Progenitor cell of endocrine pancreas (in vitro differentiated cells): Measurements from ENCODE around the gene SAA4. TPM values are rescaled to one million over a fixed set of nuclear protein-coding genes. Genes with fewer than 3 reads are reported as not detected.

ENCODE experiments used
- DNase-seq: peaks from one replicate; pipeline ENCODE4 v3.0.0; 2021; ENCODE audit warnings: low spot score; ENCODE audit not compliant: unreplicated experiment
- H3K27ac Mint-ChIP-seq: 2 replicates; pipeline ENCODE4 v1.8.0; 2021; ENCODE audit warnings: mild to moderate bottlenecking, moderate library complexity, mixed read lengths
- H3K27me3 Mint-ChIP-seq: 2 replicates; pipeline ENCODE4 v1.8.0; 2021; ENCODE audit warnings: mixed read lengths
- H3K36me3 Mint-ChIP-seq: 2 replicates; pipeline ENCODE4 v1.8.0; 2022; ENCODE audit warnings: mixed read lengths; ENCODE audit not compliant: insufficient read depth
- H3K4me1 Mint-ChIP-seq: 2 replicates; pipeline ENCODE4 v1.8.0; 2021; ENCODE audit warnings: low read depth, mixed read lengths
- H3K4me3 Mint-ChIP-seq: 2 replicates; pipeline ENCODE4 v1.8.0; 2021; ENCODE audit warnings: low read depth, mild to moderate bottlenecking, moderate library complexity, mixed read lengths
- H3K9me3 Mint-ChIP-seq: 2 replicates; pipeline ENCODE4 v1.8.0; 2021; ENCODE audit warnings: low read depth, mixed read lengths
- CTCF ChIP-seq: fragments of 200-600 bp; sonication (generic); IDR thresholded peaks from one replicate; pipeline ENCODE4 v1.5.0; 2021; ENCODE audit warnings: antibody characterized with exemption, mild to moderate bottlenecking; ENCODE audit not compliant: unreplicated experiment
- total RNA-seq: library from RNA; stranded (reverse); gene quantifications from 2 replicates; pipeline ENCODE4 v1.2.1, GENCODE V29; 2021

The SAA4 gene
- total RNA-seq, 1 donor from 2014 or later = not detected

DNA sequence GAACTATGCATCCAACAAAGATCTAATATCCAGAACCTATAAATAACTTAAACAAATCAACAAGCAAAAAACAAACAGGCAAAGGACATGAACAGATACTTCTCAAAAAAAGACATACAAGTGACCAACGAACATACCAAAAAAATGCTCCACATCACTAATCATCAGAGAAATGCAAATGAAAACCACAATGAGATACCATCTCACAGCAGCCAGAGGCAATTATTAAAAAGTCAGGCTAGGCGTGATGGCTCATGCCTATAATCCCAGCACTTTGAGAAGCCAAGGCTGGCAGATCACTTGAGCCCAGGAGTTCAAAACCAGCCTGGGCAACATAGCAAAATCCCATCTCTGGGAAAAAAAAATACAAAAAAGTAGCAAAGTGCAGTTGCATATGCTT lies 10.7 kb downstream of the SAA4 start:
- peaks cover 3% of the 10 kb centered on the region for H3K9me3 Mint-ChIP-seq
- H3K27me3 Mint-ChIP-seq = peaks cover 5% of the 10 kb centered on the region
- DNase-seq = no peak
- H3K36me3 Mint-ChIP-seq = no peaks in the 10 kb centered on the region
- H3K27ac Mint-ChIP-seq = no peak overlapping the region
- TF ChIP-seq CTCF = no peak
- no peak overlapping the region for H3K4me3 Mint-ChIP-seq
- H3K4me1 Mint-ChIP-seq = no peaks in the 10 kb centered on the region

GRCh38 chr11:18223591-18224387 lies 12.8 kb downstream of the SAA4 start:
- Mint-ChIP-seq H3K27ac (no peak overlapping the region), H3K27me3 (peaks cover 12% of the 10 kb centered on the region), H3K4me1 (no peaks in the 10 kb centered on the region), H3K36me3 (no peaks in the 10 kb centered on the region), H3K9me3 (peaks cover 7% of the 10 kb centered on the region), H3K4me3 (no peak overlapping the region)
- TF ChIP-seq CTCF = no peak
- DNase-seq = no peak

DNA sequence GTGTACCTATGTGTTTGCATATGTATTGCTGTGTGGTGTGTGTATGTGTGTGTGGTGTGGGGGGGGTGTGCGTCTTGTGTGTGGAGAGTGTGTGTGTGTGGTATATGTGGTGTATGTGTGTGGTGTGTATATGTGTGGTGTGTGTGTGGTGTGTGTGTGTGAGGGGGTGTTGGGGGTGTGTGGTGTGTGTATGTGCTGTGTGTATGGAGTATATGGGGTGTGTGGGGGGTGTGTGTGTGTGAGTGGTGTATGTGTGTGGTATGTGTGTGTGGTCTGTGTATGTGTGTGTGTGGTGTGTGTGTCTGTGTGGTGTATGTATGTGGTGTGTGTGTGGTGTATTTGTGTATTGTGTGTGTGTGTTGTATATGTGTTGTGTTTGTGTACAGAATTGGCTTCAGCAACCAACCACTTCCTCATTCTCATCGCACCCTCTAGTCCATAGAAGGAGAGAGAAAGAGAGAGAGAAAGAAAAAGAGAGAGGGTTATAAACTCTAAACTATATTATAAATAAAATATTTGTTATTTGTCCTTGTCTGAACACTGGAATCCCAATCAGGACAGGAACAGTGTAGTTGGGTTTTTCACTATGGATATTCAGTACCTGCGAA lies 13.7 kb downstream of the SAA4 start:
- Mint-ChIP-seq H3K4me3 (no peak overlapping the region), H3K27me3 (peaks cover 18% of the 10 kb centered on the region), H3K36me3 (no peaks in the 10 kb centered on the region), H3K4me1 (no peaks in the 10 kb centered on the region), H3K9me3 (peaks cover 7% of the 10 kb centered on the region), H3K27ac (no peak overlapping the region)
- DNase-seq = no peak
- TF ChIP-seq CTCF = no peak

DNA sequence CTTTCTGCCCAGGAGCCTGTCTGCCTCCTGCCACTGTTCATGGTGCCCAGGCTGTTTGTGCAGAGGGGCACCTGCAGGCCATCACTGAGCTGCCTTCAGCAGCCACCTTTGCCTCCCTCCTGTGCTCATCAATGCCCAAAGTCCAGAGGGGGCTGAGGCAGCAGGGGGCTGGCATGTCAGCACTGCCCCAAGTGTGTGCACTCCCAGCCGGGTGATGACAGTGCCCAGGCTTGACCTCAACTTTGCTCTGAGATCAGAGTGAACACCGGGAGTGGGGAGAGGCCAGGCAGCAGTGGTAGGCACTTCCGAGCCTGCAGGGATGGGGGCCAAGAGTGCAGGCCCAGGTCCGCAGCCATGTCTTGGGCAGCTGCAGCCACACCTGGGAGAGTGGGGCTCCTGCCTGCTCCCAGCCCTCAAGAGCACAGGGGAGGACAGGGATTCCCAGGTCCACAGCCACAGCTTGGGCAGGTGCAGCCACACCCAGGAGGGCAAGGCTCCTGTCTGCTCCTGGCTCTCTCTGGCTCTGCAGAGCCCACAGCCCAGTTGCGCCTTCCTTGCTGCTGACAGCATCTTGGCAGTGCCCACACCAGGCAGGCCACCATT lies 15.2 kb downstream of the SAA4 start:
- Mint-ChIP-seq H3K27me3 (peaks cover 24% of the 10 kb centered on the region), H3K4me3 (no peak overlapping the region), H3K4me1 (no peaks in the 10 kb centered on the region), H3K36me3 (no peaks in the 10 kb centered on the region), H3K27ac (no peak overlapping the region), H3K9me3 (peaks cover 7% of the 10 kb centered on the region)
- DNase-seq = no peak
- no peak for TF ChIP-seq CTCF

DNA sequence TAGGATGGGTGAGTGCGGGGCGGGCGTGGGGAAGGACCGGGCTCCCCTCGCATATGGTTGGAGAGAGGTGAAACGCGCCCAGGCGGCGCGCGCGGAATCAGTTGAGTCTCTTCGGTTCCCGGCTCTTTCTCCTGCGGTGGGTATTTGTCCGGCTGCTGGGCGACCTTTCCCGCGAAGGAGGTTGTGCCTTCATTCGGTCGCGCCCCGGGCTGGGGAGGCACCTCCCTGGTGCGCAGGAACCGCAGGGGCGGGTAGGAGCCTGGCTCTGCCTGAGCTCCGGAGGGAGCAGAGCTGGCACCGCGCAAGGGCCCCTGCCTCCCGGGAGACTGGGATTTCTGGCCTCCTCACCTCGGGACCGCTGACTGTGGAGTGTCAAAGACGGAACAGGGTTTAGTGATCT lies 27.5 kb downstream of the SAA4 start:
- no peak overlapping the region for H3K4me3 Mint-ChIP-seq
- H3K9me3 Mint-ChIP-seq = no peaks in the 10 kb centered on the region
- H3K36me3 Mint-ChIP-seq = no peaks in the 10 kb centered on the region
- TF ChIP-seq CTCF = no peak
- DNase-seq = no peak
- H3K27me3 Mint-ChIP-seq = peaks cover 18% of the 10 kb centered on the region
- no peak overlapping the region for H3K27ac Mint-ChIP-seq
- H3K4me1 Mint-ChIP-seq = no peaks in the 10 kb centered on the region
